GM18861 (cell line): ENCODE results near the gene KCNQ5.
"Not testable (repeated sequence)": the region's sequence is repeated elsewhere in the genome, so short reads cannot be mapped to it uniquely, and the experiment has no call there.

ENCODE experiments used
- ATAC-seq: cut with Tn5 transposase; IDR thresholded peaks from one replicate; pipeline ENCODE4 v1.9.1; 2021; ENCODE audit not compliant: unreplicated experiment

Gene KCNQ5

DNA sequence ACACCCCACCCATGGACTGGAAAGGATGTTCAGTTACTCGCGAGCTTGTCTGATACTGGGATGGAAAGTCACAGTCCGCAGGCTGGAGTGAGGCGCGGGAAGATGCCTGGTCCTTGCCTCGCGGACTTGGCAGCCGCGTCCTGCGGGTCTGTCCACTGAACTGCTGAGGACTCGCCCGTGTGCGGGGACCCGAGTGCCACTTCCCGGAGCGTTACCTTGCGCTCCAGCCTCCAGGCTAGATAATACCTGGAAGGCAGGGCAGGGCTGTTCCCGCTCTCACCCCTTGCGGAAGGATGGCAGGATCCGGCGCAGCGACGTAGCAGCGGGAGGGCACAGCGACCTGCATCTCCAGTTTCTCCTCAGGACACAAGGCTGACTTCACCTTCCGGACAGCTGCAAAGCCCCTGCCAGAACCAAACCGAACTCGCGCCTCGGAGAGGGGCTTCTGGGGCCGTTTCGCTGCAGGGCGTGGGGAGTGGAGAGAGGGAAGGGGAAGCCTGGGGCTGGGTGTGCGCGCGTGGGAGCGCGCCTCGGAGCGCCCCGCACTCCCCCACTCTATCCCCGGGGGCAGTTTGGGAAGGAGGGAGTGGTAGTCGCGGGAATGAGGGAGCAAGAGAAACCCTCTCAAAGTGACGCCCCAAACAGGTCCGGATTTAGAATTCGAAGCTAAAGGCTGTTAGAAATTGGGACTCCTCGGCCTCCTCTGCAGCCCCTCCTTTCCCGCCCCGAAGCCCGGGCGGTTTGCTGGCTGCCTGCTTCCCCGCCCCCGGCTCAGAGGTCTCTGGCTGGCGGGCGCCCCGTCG is at the start of gene KCNQ5:
TSS of gene KCNQ5 (plus strand) at position 774 of the 803 bp plus-strand sequence.
- ATAC-seq = no peak

DNA sequence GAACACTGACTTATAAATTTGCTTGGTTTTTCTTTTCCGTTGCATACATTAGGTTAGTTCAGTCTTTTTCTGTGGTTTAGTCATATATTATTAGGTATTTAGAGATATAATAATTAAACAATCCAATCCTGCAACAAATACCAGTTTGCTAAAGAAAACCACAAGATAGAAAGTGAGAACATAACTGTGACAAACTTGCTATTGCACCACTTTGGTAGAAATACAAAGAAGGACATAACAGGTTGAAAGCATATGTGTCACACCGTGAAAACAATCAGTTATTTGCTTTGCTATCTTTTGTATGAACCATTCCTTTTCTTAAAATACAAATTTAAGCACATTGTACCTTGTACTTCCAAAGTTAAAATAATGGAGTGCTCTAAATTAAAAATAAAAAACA is 42.0 kb upstream of the KCNQ5 start:
- ATAC-seq = peak; percentile 71

DNA sequence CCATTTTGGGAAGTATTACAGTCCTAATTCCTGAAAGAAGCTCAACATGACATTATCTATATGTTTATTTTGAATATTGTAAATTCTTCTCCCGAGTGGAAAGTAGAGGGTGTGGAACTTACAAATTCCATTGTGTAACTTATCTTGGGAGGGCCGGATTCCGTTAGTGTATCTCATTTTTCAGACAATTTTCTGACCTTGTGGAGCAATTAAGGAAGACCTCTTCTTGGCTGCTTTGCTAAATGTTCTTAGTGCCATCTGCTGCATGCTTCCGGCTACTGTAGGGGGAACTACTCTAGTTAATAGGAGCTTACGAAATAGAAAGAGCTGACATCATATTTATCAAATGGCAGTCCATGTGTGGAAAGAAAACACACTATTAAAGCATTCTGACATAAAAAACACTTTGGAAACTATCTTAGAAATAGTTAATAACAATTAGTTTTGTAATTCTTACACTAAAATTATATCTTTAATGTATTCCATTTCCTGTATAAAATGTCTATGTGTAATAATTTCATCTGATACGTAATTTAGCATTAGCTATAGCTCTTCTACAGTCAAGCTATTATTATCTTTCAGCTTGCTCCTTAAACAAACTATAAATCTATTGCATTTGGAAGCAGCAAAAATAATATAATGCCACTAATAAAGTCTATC is 41.5 kb upstream of the KCNQ5 start:
- peak; percentile 72 for ATAC-seq

DNA sequence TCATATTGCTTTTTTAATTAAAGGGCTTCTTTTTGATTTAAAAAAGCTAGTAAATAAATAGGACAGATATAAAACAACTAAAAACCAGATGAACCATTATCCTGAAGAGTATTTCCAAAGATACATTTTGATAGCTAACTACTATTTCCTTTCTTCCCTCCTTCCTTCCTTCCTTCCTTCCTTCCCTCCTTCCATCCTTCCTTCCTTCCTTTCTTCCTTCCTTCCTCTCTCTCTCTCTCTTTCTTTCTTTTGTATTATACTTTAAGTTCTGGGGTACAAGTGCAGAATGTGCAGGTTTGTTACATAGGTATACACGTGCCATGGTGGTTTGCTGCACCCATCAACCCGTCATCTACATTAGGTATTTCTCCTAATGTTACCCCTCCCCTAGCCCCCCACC is 40.9 kb upstream of the KCNQ5 start:
- ATAC-seq = not testable (repeated sequence)

DNA sequence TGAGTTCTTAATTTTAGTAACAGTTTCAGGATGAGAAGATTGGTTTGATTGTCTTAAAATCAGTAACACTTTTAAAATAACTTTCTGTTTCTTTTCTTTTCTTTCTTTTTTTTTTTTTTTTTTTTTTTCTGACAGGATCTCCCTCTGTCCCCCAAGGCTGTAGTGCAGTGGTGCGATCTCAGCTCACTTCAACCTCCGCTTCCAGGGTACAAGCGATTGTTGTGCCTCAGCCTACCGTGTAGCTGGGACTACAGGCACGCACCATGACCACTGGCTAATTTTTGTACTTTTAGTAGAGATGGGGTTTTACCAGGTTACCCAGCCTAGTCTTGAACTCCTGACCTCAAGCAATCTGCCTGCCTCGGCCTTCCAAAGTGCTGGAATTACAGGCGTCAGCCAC is 33.7 kb upstream of the KCNQ5 start:
- no peak for ATAC-seq

DNA sequence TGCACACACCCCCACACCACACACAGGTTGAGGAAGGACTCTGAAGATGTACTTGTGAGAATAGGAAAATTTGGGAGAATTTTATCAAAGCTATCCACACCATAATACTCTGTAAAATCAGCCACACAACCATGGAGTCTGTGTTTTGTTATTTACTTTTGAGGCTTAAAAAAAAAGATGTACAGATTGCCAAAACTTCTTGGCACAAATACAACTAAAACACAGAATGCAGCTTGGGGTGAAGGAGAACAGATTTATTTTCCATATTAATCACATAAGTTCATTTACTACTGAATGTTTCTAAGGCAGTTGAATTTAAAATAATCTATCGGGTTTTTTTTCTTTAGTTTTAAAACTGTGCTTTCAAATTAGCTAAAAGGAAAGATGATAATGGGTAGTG is 32.8 kb upstream of the KCNQ5 start:
- no peak for ATAC-seq

DNA sequence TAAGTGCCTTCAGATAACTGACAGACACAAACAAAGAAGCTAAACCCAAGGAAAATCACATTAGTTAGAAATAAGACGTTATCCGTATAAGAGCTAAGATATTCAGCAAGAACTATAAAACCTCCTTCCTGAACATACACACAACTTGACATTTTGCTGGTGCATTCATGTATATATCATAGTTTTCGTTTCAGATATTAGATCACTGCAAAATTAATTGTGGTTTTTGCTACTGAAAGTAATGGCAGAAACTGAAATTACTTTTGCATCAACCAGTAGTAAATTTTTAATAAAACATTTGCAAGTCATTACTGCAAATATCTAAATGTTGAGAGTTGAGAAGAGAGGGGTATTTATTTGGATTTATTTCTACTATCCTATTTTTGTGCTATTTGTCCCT is 26.1 kb upstream of the KCNQ5 start:
- no peak for ATAC-seq

DNA sequence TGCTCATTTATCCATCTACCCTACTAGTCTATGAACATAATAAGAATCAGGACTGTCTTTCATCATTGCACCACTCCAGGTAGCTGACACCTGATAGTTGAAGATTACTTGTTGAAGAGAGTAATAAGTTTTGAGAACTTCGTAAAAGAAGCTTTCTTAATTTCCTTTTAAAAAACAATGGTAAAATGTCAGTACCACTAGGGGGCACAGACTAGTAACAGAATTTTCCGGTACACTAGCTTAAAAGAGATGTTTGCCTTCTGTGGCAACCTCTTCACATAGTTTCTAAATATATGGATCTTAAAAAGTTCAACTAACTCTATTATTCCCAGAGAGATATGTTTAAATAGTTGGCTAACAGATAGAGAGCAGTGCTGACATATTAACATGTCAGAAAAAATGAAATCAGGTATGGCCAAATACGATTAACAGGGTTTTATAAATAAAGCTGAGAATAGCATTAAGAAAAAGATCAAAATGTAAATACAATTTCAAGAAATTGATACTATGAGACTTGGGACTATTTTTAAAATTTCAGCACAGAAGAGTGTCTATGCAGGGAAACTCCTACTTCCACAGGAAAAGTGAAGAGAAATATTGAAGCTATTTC is 5.4 kb upstream of the KCNQ5 start:
- ATAC-seq = no peak

DNA sequence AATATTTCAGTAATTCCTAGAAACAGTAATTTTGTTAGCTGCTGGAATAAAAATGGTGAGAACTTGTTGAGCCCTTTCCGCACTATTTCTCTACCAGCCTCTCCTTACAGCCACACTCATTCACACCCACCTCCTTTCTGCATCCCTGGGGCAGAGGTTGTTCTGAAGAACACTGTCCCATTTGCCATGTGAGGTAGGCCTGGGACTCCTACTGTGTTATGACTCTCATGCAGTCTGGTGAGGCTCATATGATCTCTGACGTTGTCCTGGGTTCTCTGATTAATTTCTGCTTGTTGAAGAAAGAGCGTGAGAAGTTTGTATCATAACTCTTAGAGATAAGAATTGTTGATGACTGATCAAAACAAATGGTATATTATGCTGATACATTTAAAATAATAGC is 4.1 kb upstream of the KCNQ5 start:
- no peak for ATAC-seq

DNA sequence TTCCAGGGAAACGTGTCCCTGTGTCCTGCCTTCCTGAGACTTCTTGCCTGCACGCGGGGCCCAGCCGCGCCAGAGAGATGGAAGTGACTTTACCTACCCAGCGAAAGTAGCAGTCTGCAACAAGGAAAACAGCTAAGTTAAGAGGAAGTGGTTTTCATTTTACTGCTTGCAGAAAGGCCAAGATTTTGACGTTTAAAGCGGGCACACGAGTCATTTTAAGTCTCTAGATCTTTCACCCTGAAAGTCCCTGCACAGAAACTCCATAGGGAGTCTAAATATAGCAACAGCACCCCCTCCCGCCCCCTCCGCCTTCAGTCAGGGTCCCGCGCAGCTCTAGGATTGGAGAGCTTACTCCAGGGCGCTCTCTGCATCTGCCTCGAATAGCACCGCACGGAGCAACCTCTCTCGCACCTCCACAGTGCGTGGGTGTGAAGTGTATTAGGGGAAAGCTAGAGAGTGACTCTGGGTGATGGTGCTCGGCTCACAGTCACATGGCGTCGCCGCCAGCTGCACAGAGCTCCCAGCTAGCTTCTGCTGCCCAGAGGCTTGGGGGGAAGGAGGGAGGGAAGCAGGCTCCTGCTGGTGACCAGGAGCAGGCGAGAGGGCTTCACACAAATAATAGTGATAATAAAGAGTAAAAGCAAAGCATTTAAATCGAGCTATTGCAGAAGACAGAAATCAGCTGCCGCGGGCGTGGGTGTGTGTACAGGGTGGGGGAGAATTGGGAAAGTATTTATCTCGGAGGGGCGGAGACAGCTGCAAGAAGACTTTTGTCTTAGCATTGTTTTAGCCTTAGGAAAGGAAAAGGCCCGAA is 1.8 kb upstream of the KCNQ5 start:
- peak; percentile 50 for ATAC-seq

DNA sequence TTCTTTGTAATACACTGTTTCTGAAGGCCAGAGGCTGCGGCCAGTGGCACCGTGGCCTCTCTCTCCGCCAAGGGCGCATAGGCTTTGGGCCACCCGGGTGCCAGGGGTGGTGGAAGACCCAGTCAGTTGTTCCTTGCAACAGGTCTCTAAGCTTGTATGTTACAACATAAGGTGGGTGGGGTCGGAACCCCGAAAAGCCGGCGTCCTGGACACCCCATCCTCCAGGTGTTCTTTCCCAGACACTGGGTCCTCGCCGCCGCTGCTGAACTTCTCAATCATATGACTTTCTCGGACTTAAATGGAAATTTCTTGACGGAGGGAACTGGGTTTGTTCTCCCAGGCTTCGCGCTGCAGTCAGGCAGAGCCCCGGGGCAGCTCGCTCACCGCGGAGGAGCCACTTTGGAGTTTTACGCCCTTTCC is 983 bp upstream of the KCNQ5 start:
- no peak for ATAC-seq

DNA sequence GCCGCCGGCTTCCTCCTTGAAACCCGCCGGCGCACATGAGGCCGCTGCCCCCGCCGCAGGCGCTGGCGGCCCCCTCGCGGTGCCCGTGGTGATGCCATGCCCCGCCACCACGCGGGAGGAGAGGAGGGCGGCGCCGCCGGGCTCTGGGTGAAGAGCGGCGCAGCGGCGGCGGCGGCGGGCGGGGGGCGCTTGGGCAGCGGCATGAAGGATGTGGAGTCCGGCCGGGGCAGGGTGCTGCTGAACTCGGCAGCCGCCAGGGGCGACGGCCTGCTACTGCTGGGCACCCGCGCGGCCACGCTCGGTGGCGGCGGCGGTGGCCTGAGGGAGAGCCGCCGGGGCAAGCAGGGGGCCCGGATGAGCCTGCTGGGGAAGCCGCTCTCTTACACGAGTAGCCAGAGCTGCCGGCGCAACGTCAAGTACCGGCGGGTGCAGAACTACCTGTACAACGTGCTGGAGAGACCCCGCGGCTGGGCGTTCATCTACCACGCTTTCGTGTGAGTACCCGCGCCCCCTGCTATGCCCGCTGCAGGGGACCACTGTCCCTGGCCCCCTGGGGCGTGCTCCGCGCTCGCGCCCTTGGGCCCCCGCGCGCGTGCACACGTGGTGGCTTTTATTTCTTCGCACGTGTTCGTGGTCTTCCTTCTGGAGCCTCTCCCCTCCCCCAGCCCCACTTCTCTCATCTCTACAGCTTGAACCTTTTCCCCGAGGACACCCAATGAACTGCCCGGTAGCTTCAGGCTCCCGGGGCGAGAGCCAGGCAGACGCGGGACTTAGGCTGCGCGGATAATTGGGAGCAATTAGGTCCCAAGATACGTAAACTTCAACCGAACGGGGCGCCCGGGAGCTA is 453 bp downstream of the KCNQ5 start:
- peak; percentile 16 for ATAC-seq

DNA sequence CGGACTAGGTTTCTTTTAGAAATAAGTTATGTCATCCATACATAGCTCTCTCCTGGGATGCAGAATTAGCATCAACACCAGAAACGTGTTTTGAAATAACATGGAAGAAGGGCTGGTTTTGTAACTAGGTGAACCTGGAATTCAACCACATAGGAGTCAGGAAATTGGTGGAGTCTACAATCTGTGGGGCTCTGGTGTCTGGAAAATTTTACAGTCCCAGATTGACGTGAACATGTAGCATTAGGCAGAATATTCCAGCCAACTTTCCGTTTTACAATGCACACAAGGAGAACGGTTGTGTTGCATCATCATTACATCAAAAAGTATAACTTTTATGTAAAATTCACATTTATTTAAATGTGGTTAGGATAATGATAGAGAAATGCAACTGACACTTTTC is 1.9 kb downstream of the KCNQ5 start:
- ATAC-seq = no peak

DNA sequence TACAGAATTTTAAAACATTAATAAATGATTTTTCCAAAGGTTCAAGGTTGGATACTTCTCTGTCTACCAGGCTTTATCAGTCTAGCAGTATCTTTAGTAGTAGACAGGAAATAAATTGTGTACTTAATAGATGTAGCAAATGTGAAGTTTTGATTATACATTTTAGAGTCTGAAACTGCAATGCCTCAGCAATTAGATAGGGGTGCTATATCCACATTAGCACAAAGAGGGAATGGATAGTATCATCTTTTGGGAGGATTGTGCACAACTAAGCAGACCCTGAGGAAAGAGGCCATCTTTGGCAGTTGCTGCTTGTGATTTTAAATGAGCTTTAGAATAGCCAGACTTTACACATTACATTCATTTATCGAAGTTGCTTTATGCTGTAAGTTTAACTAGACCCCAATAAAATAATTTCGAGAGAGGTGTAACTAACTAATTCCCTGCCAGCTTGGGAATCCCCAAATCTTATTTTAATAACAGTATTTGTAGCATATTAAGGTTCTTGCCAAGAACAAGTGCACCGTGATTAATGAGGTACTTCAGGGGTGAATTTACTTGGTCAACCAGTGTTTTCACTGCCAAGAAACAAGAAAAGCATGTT is 2.8 kb downstream of the KCNQ5 start:
- ATAC-seq = no peak

DNA sequence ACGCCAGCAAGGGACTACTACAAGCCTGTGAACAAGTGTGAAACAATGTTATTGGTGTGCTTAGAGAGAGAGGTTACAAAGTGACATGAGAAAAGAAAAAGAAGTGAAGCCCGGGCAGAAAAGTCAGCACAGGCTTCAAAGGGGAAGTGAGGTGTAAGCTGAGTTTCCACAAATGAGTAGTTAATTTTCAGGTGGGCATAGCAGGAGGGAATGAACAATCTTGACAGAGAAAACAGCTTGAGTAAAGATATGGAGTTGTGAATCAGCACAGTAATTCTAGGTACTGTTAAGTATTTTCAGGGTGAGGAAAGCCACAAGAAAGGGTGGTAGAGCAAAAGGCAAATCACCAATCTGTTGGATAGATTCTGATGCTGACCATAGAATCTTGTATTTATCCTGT is 4.3 kb downstream of the KCNQ5 start:
- peak; percentile 45 for ATAC-seq

DNA sequence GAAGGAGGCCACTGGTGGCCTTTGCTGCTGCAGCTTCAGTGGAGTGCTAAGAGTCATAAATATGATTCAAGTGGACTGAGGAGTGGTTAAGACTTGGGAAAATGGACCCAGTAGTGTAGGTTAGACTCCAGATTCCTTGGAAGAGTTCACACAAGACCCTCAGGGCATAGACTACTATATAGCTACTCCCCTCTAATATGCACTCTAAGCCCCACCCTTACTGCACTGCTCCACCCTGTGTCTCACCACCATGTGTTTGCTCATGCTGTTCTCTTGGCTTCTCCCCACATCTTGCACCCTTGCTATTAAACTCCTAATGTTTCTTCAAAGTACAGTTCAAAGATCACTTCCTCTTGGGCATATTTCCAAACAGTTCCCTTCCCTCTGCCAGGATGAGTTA is 5.7 kb downstream of the KCNQ5 start:
- no peak for ATAC-seq

DNA sequence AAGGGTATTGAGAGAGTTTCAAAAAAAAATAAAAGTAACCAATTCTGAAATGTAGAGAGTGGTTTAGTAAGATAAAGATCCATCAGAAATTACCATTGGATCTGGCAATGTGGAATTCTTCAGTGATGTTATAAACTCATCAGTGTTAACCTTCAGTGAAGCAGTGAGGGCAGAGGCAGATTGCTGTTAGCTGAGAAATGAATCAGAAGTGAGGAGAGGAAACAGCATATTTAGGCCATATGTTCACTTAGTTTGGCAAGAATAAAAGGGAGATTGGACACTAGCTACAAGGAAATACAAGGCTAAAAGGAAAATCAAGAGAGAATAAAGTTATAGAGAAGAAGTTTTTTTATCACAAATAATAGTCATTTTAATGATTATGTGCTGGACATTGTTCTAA is 9.6 kb downstream of the KCNQ5 start:
- no peak for ATAC-seq

DNA sequence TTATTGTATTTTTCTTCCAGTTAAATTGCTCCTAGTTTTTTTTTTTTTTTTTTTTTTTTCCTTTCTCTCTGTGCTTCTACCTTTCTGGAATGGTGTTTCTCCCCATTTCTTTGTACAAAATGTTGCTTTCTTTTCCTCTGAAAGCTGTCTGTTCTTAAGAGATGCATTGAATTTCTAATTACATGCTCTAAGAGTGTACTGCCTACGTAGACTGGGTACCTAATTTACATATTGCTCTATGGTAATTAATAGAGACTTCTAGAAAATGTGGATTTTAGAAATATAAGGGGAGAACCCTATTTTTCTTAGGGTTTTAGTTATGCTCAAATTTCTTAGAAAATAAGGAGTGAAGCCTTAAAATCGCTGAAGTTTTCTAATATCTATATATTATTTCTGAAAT is 13.8 kb downstream of the KCNQ5 start:
- ATAC-seq = no peak

DNA sequence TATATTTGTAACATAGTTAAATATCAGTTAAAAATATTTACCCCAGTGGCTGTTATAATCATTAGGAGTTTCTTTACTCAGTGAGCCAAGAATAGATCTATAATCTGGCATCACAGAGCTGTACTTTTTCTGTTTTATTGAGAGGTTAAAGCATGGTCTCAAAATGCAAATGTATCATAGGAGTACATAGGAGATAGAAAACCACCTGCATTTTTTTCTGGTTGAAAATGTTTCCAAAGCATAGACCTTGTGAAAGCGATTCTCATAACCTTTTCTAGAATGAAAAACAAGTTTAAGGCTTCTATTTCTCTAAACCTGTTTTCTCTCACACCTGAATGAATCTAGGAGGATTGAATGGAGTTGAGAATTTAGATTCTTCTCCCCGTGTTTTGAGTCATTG is 14.4 kb downstream of the KCNQ5 start:
- ATAC-seq = peak; percentile 90

DNA sequence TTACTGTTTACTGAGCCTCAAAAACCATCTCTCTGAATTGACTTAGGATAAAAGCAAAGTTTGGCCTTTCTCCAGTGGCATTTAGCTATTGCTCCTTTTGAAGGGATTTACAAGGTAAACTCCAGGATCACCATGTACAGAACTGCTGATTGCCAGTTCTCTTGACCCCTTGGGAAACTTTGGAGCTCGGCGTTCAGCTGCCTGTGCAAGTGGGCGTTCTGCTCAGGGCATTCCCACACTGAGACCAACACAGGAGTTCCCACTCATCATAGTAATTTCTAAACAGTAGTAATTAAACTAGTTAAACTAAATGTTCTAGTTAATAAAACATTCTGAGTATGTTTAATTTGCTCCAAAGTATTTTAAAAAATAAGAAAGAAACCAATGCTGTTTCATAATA is 14.9 kb downstream of the KCNQ5 start:
- ATAC-seq = no peak
